OCI-LY7 (cell line): ENCODE measurements around the gene RAPH1. TPM values are rescaled to one million over a fixed set of nuclear protein-coding genes. Genes with fewer than 3 reads are reported as not detected.
"Not testable (repeated sequence)": the region's sequence is repeated elsewhere in the genome, so short reads cannot be mapped to it uniquely, and the experiment has no call there.

Experiments
- BruUV-seq: library from RNA; stranded (reverse); fragments of 400-500 nt; replicated peaks from 2 replicates; lab custom pipeline; 2021; lab: Mats Ljungman, UMichigan
- CTCF ChIA-PET: fragments of 300-600 bp; sonication (Branson Sonifier 250); formaldehyde crosslinking; loops from one replicate; lab custom pipeline; 2022; ENCODE audit warnings: antibody characterized with exemption; ENCODE audit not compliant: unreplicated experiment; lab: Charles Lee
- POLR2A ChIA-PET: fragments of 300-600 bp; sonication (Branson Sonifier 250); formaldehyde crosslinking; loops from one replicate; lab custom pipeline; 2022; ENCODE audit warnings: antibody characterized with exemption; lab: Charles Lee
- DNase-seq: peaks from one replicate; pipeline ENCODE4 v3.0.0-alpha.2; 2015; ENCODE audit warnings: low spot score
- H2AFZ ChIP-seq: fragments of 200-600 bp; sonication (generic), shearing (Covaris generic); 2 replicates; pipeline ENCODE4 v1.6.1; 2014; ENCODE audit warnings: mild to moderate bottlenecking, antibody characterized with exemption, low read length, moderate library complexity
- H3K27ac ChIP-seq: fragments of 200-600 bp; sonication (generic); 2 replicates; pipeline ENCODE4 v1.5.1; 2014; ENCODE audit warnings: mixed run types, low read depth, mild to moderate bottlenecking, moderate library complexity, low read length, inconsistent platforms; ENCODE audit not compliant: poor library complexity, severe bottlenecking
- H3K36me3 ChIP-seq: fragments of 200-600 bp; sonication (generic); 2 replicates; pipeline ENCODE4 v1.6.1; 2014; ENCODE audit warnings: mild to moderate bottlenecking, antibody characterized with exemption, low read length, moderate library complexity, mixed read lengths; ENCODE audit not compliant: insufficient read depth
- H3K4me1 ChIP-seq: fragments of 200-600 bp; sonication (generic); 2 replicates; pipeline ENCODE4 v1.5.1; 2014; ENCODE audit warnings: mild to moderate bottlenecking, low read length; ENCODE audit not compliant: insufficient read depth, poor library complexity, severe bottlenecking
- H3K4me2 ChIP-seq: fragments of 200-600 bp; sonication (generic); 2 replicates; pipeline ENCODE4 v1.6.1; 2014; ENCODE audit warnings: mild to moderate bottlenecking, low read length
- H3K4me3 ChIP-seq: fragments of 200-600 bp; sonication (generic); 2 replicates; pipeline ENCODE4 v1.5.1; 2014; ENCODE audit warnings: mild to moderate bottlenecking, low read depth, low read length; ENCODE audit not compliant: poor library complexity, severe bottlenecking
- H3K79me2 ChIP-seq: fragments of 200-600 bp; sonication (generic); 2 replicates; pipeline ENCODE4 v1.6.1; 2016; ENCODE audit warnings: low read depth, mild to moderate bottlenecking, low read length, moderate library complexity, mixed read lengths; ENCODE audit not compliant: insufficient read depth
- H3K9me2 ChIP-seq: fragments of 200-600 bp; sonication (generic); 2 replicates; pipeline ENCODE4 v1.6.1; 2016; ENCODE audit warnings: mild to moderate bottlenecking, low read length, mixed read lengths; ENCODE audit not compliant: insufficient read depth
- H3K9me3 ChIP-seq: fragments of 200-600 bp; sonication (generic); 2 replicates; pipeline ENCODE4 v1.6.1; 2014; ENCODE audit warnings: mild to moderate bottlenecking, mixed run types, low read length, mixed read lengths
- H4K20me1 ChIP-seq: fragments of 200-600 bp; sonication (generic); 2 replicates; pipeline ENCODE4 v1.6.1; 2014; ENCODE audit warnings: mild to moderate bottlenecking, antibody characterized with exemption, low read length, moderate library complexity, mixed read lengths; ENCODE audit not compliant: insufficient read depth
- EZH2phosphoT487 ChIP-seq: fragments of 200-600 bp; sonication (generic); IDR thresholded peaks from 2 replicates; pipeline ENCODE4 v1.6.1; 2018; ENCODE audit warnings: low read depth, borderline replicate concordance, mild to moderate bottlenecking, mixed run types, antibody characterized with exemption, low read length, moderate library complexity, mixed read lengths
- intact Hi-C: fragments of 100-400 bp; cut with micrococcal nuclease; formaldehyde crosslinking; loops from one replicate; pipeline ENCODE4 v1.10.0; 2022; ENCODE audit not compliant: unreplicated experiment
- total RNA-seq, 2 experiments: library from RNA; depleted of rRNA in 1 of 2; stranded (reverse); fragments of >200 nt in 1 of 2; shearing (Covaris generic) in 1 of 2; gene quantifications; 2 replicates each; pipeline ENCODE4 v1.2.3, GENCODE V29; 2014 to 2022
- TF ChIP-seq, protein P1 (sequence below): fragments of 200-600 bp; sonication (generic); conservative IDR thresholded peaks from 2 replicates; pipeline ENCODE4 v1.5.1; 2014; ENCODE audit warnings: mild to moderate bottlenecking, antibody characterized with exemption, low read length, moderate library complexity, mixed read lengths

Gene RAPH1
- total RNA-seq, 2 experiments from 2014 or later: 4.0 to 21.5 TPM

DNA sequence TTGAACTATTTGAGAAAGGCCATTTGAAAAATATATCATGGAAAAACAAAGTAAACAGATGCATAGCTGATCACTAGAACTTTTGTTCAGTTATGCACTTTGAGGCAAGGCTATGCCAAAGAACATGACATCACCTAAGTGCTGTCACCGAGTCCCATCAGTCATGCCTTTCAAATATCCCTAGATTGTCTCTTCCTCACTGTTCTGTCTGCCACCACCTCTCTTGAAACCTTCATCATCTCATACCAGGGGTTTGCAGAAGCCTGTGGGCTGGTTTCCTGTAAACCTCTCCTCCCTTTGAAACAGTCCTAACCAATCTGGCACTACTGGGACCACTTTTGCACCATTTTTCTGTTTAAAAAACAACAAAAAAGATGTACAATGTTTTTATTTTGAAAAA is 12.3 kb upstream of the RAPH1 start:
- ChIA-PET CTCF (no interaction called here), POLR2A (no interaction called here)
- DNase-seq: no peak
- Histone ChIP-seq H3K9me2 (no peaks in the 10 kb centered on the region), H3K4me3 (no peak overlapping the region), H3K4me1 (no peaks in the 10 kb centered on the region), H3K36me3 (no peaks in the 10 kb centered on the region), H4K20me1 (no peaks in the 10 kb centered on the region), H3K4me2 (no peak overlapping the region), H3K27ac (no peak overlapping the region), H3K79me2 (no peaks in the 10 kb centered on the region), H2AFZ (no peak overlapping the region), H3K9me3 (no peaks in the 10 kb centered on the region)
- TF ChIP-seq, protein P1, sequence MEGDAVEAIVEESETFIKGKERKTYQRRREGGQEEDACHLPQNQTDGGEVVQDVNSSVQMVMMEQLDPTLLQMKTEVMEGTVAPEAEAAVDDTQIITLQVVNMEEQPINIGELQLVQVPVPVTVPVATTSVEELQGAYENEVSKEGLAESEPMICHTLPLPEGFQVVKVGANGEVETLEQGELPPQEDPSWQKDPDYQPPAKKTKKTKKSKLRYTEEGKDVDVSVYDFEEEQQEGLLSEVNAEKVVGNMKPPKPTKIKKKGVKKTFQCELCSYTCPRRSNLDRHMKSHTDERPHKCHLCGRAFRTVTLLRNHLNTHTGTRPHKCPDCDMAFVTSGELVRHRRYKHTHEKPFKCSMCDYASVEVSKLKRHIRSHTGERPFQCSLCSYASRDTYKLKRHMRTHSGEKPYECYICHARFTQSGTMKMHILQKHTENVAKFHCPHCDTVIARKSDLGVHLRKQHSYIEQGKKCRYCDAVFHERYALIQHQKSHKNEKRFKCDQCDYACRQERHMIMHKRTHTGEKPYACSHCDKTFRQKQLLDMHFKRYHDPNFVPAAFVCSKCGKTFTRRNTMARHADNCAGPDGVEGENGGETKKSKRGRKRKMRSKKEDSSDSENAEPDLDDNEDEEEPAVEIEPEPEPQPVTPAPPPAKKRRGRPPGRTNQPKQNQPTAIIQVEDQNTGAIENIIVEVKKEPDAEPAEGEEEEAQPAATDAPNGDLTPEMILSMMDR: no peak
- no peak for TF ChIP-seq EZH2phosphoT487
- intact Hi-C loops: no loop called here
- BruUV-seq: no TSS peak

DNA sequence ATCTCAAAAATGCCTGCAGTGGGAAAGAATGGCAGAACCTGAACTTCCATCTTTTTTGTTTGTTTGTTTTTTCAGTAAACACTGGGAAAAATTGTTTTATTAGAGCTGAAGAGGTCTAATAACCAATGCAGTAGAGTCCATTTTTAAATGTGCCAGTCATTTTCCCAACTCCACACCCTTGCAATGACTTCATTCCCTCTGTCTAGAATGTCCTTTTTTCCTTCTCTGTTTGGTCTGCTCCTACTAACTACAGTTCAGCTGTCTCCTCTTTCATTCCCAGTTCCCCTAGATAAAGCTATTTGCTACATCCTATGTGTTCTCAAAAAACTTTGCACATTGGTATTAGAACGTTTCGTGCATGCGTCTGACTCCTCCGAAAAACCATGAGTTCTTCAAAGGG is 9.3 kb upstream of the RAPH1 start:
- CTCF ChIA-PET: no interaction called here
- POLR2A ChIA-PET: interaction anchor here (0.6 kb wide), 3 partner anchors 17 to 1193 kb away, joined by 3 to 4 read pairs (median 4); no protein-coding TSS in a partner anchor
- Histone ChIP-seq H3K4me3 (no peak overlapping the region), H3K36me3 (no peaks in the 10 kb centered on the region), H3K9me3 (0 out of 2 replicates have a peak, but pooled peaks cover under 1% of the 10 kb centered on the region), H3K27ac (no peak overlapping the region), H4K20me1 (no peaks in the 10 kb centered on the region), H3K9me2 (no peaks in the 10 kb centered on the region), H3K4me1 (no peaks in the 10 kb centered on the region), H3K4me2 (no peak overlapping the region), H2AFZ (no peak overlapping the region), H3K79me2 (no peaks in the 10 kb centered on the region)
- TF ChIP-seq, protein P1: no peak
- no peak for TF ChIP-seq EZH2phosphoT487
- BruUV-seq: no TSS peak
- no peak for DNase-seq
- intact Hi-C loops: no loop called here

DNA sequence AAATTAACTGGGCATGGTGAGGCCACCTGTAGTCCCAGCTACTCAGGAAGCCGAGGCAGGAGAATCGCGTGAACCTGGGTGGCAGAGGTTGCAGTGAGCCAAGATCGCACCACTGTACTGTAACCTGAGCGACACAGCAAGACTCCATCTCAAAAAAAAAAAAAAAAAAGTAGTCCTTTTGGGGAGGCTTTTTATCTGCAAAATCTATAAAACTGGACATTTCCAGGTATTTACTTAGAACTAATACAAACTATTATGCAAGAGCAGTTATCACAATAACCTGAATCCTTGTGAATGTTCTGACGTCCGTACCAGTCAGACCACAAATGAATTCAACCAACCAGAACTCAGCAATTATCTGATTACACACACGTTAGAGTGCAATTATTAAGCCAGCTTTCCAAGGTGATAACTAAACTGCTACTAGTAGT is 8.8 kb upstream of the RAPH1 start:
- no peaks in the 10 kb centered on the region for H3K79me2 ChIP-seq
- TF ChIP-seq EZH2phosphoT487: no peak
- TF ChIP-seq, protein P1: no peak
- no peaks in the 10 kb centered on the region for H3K4me1 ChIP-seq
- no peak overlapping the region for H3K4me2 ChIP-seq
- no peak overlapping the region for H3K4me3 ChIP-seq
- ChIA-PET CTCF (no interaction called here), POLR2A (interaction anchor here (0.6 to 1.1 kb wide), 4 partner anchors 16 to 1192 kb away, joined by 3 to 4 read pairs (median 4); no protein-coding TSS in a partner anchor)
- H3K36me3 ChIP-seq: no peaks in the 10 kb centered on the region
- no peak for DNase-seq
- H4K20me1 ChIP-seq: no peaks in the 10 kb centered on the region
- H3K9me3 ChIP-seq: 0 out of 2 replicates have a peak, but pooled peaks cover 5% of the 10 kb centered on the region
- BruUV-seq: no TSS peak
- intact Hi-C loops: no loop called here
- H3K27ac ChIP-seq: no peak overlapping the region
- H2AFZ ChIP-seq: no peak overlapping the region
- no peaks in the 10 kb centered on the region for H3K9me2 ChIP-seq

DNA sequence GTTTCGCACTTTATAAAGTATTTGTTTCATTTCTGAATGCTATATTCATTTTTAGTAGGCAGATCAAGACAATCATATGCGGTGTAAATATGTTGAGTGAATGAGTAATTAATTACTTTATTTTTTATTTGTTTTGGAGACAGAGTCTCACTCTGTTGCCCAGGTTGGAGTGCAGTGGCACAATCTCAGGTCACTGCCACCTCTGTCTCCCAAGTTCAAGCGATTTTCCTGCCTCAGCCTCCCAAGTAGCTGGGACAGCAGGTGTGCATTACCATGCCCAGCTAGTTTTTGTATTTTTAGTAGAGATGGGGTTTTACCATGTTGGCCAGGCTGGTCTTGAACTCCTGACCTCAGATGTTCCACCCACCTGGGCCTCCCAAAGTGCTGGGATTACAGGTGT is 5.5 kb upstream of the RAPH1 start:
- not testable (repeated sequence) for DNase-seq

More for the DNA sequence above, 5.5 kb upstream of the RAPH1 start:
- H3K27ac ChIP-seq, H2AFZ ChIP-seq, H3K4me2 ChIP-seq, BruUV-seq, H3K9me2 ChIP-seq, intact Hi-C loops, H3K79me2 ChIP-seq, CTCF ChIA-PET, H3K4me3 ChIP-seq, H3K36me3 ChIP-seq, H4K20me1 ChIP-seq, H3K4me1 ChIP-seq: not testable (repeated sequence)
- 0 out of 2 replicates have a peak, but pooled peaks cover 19% of the 10 kb centered on the region for H3K9me3 ChIP-seq
- POLR2A ChIA-PET: interaction anchor here (1.5 to 1.6 kb wide), 2 partner anchors 10 kb away, joined by 4 to 7 read pairs; no protein-coding TSS in a partner anchor
